ENCODE measurements around the gene ACOT4. TPM values are rescaled to one million over a fixed set of nuclear protein-coding genes. Genes with fewer than 3 reads are reported as not detected.

Gene ACOT4
- polyA plus RNA-seq, 1 experiment = 0.45 TPM

- Histone ChIP-seq H3K27ac (ENCODE audit: low read depth, low read length) (no peak overlapping the region), H3K4me3 (ENCODE audit: low read depth, low read length) (no peak overlapping the region), H3K27me3 (ENCODE audit: control insufficient read depth, insufficient read depth, low read length) (no peaks in the 10 kb centered on the region), H3K9me3 (ENCODE audit: control insufficient read depth, insufficient read depth, low read length) (peaks cover 6% of the 10 kb centered on the region; the same call in 1 of the 2 replicates)
- ChIA-PET CTCF (interaction anchor here (0.7 kb wide), 1 partner anchor 56 kb away, joined by 3 read pairs; no protein-coding TSS in a partner anchor), POLR2A (interaction anchor here (0.7 kb wide), 1 partner anchor 340 kb away, joined by 4 read pairs; no protein-coding TSS in a partner anchor)
- TF ChIP-seq, protein P1, sequence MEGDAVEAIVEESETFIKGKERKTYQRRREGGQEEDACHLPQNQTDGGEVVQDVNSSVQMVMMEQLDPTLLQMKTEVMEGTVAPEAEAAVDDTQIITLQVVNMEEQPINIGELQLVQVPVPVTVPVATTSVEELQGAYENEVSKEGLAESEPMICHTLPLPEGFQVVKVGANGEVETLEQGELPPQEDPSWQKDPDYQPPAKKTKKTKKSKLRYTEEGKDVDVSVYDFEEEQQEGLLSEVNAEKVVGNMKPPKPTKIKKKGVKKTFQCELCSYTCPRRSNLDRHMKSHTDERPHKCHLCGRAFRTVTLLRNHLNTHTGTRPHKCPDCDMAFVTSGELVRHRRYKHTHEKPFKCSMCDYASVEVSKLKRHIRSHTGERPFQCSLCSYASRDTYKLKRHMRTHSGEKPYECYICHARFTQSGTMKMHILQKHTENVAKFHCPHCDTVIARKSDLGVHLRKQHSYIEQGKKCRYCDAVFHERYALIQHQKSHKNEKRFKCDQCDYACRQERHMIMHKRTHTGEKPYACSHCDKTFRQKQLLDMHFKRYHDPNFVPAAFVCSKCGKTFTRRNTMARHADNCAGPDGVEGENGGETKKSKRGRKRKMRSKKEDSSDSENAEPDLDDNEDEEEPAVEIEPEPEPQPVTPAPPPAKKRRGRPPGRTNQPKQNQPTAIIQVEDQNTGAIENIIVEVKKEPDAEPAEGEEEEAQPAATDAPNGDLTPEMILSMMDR (IDR thresholded peaks at IDR 0.05; ENCODE audit: low read depth, low read length) = no peak
- DNase-seq (ENCODE audit: low read depth, low spot score) = no peak
These were observed 14.6 kb downstream of the ACOT4 start for GRCh38 chr14:73606271-73606670.

DNA sequence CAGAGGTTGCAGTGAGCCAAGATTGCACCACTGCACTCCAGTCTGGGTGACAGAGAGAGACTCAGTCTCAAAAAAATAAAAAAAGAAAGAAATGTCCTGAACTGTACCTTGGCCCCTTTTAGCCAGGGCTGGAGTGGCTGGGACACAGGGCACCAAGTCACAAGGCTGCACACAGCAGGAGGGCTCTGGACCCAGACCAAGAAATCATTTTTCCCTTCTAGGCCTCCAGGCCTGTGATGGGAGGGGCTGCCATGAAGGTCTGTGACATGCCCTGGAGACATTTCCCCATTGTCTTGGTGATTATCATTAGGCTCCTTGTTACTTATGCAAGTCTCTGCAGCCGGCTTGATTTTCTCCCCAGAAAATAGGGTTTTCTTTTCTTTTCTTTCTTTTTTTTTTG is 15.6 kb downstream of the ACOT4 start:
- Histone ChIP-seq H3K9me3 (ENCODE audit: control insufficient read depth, insufficient read depth, low read length) (peaks cover 6% of the 10 kb centered on the region; the same call in 1 of the 2 replicates), H3K27ac (ENCODE audit: low read depth, low read length) (no peak overlapping the region), H3K27me3 (ENCODE audit: control insufficient read depth, insufficient read depth, low read length) (no peaks in the 10 kb centered on the region), H3K4me3 (ENCODE audit: low read depth, low read length) (no peak overlapping the region)
- TF ChIP-seq, protein P1 (IDR thresholded peaks at IDR 0.05; ENCODE audit: low read depth, low read length) = no peak
- POLR2A ChIA-PET = no interaction called here
- DNase-seq (ENCODE audit: low read depth, low spot score) = no peak
- CTCF ChIA-PET = no interaction called here

DNA sequence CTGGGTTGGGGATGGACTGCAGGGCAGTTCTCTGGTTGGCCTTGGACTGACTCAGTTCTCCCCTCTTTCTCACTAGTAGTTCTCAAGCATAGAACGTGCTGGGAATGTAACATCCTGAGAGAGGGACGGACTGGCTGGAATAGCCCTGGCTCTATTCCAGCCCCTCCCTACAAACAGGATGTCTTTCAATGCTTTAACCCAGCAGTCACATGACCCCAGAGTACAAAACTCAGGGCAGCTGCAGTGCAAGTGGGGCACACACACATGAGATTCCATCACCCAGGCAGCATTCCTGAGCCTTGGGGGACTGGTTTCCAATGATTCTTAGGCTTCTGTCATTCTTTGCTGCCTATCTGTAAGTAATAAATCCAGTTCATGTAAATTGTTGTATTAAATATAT is 19.0 kb downstream of the ACOT4 start:
- ChIA-PET CTCF (no interaction called here), POLR2A (no interaction called here)
- Histone ChIP-seq H3K9me3 (ENCODE audit: control insufficient read depth, insufficient read depth, low read length) (peaks cover 3% of the 10 kb centered on the region; the same call in 1 of the 2 replicates), H3K27me3 (ENCODE audit: control insufficient read depth, insufficient read depth, low read length) (no peaks in the 10 kb centered on the region), H3K27ac (ENCODE audit: low read depth, low read length) (no peak overlapping the region), H3K4me3 (ENCODE audit: low read depth, low read length) (no peak overlapping the region)
- DNase-seq (ENCODE audit: low read depth, low spot score) = no peak
- TF ChIP-seq, protein P1 (IDR thresholded peaks at IDR 0.05; ENCODE audit: low read depth, low read length) = no peak

DNA sequence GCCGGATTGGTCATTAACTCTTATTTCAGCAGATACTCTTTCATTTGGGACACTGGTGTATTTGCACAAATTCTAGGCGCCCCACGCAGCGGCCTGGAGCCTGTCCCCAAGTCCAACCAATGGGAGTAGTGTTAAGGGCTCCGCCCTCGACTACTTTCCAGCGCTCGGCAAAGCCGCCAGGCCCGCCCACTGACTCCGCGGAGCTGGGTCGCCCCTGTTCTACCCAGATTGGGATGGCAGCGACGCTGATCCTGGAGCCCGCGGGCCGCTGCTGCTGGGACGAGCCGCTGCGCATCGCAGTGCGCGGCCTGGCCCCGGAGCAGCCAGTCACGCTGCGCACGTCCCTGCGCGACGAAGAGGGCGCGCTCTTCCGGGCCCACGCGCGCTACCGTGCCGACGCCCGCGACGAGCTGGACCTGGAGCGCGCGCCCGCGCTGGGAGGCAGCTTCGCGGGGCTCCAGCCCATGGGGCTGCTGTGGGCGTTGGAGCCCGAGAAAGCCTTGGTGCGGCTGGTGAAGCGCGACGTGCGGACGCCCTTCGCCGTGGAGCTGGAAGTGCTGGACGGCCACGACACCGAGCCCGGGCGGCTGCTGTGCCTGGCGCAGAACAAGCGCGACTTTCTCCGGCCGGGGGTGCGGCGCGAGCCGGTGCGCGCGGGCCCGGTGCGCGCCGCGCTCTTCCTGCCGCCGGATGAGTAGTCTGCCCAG is 20.8 kb downstream of the ACOT4 start, which contains the start of gene ACOT6:
Gene ACOT6 (plus strand): TSS at position 179 of the 707 bp plus-strand sequence. CDS start 55 bp downstream, at position 234.
- TF ChIP-seq, protein P1 (IDR thresholded peaks at IDR 0.05; ENCODE audit: low read depth, low read length) = no peak
- CTCF ChIA-PET = interaction anchor here (0.6 to 2.1 kb wide), 3 partner anchors 21 to 103 kb away, joined by 3 to 8 read pairs (median 4); no protein-coding TSS in a partner anchor
- H3K9me3 ChIP-seq (ENCODE audit: control insufficient read depth, insufficient read depth, low read length) = peaks cover 3% of the 10 kb centered on the region; the same call in 1 of the 2 replicates
- no peaks in the 10 kb centered on the region for H3K27me3 ChIP-seq (ENCODE audit: control insufficient read depth, insufficient read depth, low read length)
- peak within 1 kb of the TSS; percentile 66 for H3K4me3 ChIP-seq (ENCODE audit: low read depth, low read length)
- DNase-seq (ENCODE audit: low read depth, low spot score) = peak; percentile 8
- POLR2A ChIA-PET = interaction anchor here (0.6 to 1.3 kb wide), 5 partner anchors 14 to 174 kb away, joined by 3 to 11 read pairs (median 5); partner anchors contain the start of genes ACOT2 and RIOX1
- no peak within 1 kb of the TSS for H3K27ac ChIP-seq (ENCODE audit: low read depth, low read length)

GRCh38 chr14:73613046-73613383 is 21.3 kb downstream of the ACOT4 start:
- Histone ChIP-seq H3K27me3 (ENCODE audit: control insufficient read depth, insufficient read depth, low read length) (no peaks in the 10 kb centered on the region), H3K9me3 (ENCODE audit: control insufficient read depth, insufficient read depth, low read length) (peaks cover 3% of the 10 kb centered on the region; the same call in 1 of the 2 replicates), H3K27ac (ENCODE audit: low read depth, low read length) (no peak overlapping the region), H3K4me3 (ENCODE audit: low read depth, low read length) (peak overlapping the region; percentile 66)
- POLR2A ChIA-PET = interaction anchor here (0.6 to 1.3 kb wide), 4 partner anchors 13 to 122 kb away, joined by 3 to 11 read pairs (median 4); partner anchors contain the start of genes ACOT2 and RIOX1
- DNase-seq (ENCODE audit: low read depth, low spot score) = no peak
- CTCF ChIA-PET = interaction anchor here (0.6 to 2.1 kb wide), 3 partner anchors 20 to 104 kb away, joined by 3 to 8 read pairs (median 4); no protein-coding TSS in a partner anchor
- TF ChIP-seq, protein P1 (IDR thresholded peaks at IDR 0.05; ENCODE audit: low read depth, low read length) = no peak

Measured in AG04450 (cell line).